Right ventricle myocardium superior (tissue), 1 donor: ENCODE results near the gene COL23A1. TPM values are rescaled to one million over a fixed set of nuclear protein-coding genes. Genes with fewer than 3 reads are reported as not detected.
A peak's percentile ranks its signal among the peaks of the same experiment; 100 is the strongest.

ENCODE experiments used
- ATAC-seq: fragments of 200-7000 bp; cut with Tn5 transposase; one replicate; pipeline ENCODE4 v1.9.1; 2020; ENCODE audit warnings: mild to moderate bottlenecking; ENCODE audit not compliant: poor library complexity
- DNase-seq: peaks from one replicate; pipeline ENCODE4 v3.0.0-alpha.2; 2020
- intact Hi-C: fragments of 100-400 bp; cut with DNase I; formaldehyde crosslinking; loops from one replicate; pipeline ENCODE4 v1.11.2; 2022
- total RNA-seq: library from RNA; stranded (reverse); fragmentation: NEBNext Ultra II Directional; extraction: Animal tissue kit (Norgen Biotek cat#: 25700); gene quantifications from one replicate; pipeline ENCODE4 v1.2.1, GENCODE V29; 2021
- donor health status: DM: no; HTN: yes; CAD: no; lungs with severe emphysema.

COL23A1 gene
- total RNA-seq, 1 donor from 2014 or later: 18.8 TPM

GRCh38 chr5:178564397-178564796 lies 25.8 kb downstream of the COL23A1 start:
- intact Hi-C loops: no loop called here
- ATAC-seq (no peak), DNase-seq (no peak)

GRCh38 chr5:178563621-178564020 lies 26.6 kb downstream of the COL23A1 start:
- intact Hi-C loops: no loop called here
- no peak for DNase-seq
- ATAC-seq: no peak

- intact Hi-C loops: no loop called here
- no peak for DNase-seq
Observed at GRCh38 chr5:178561746-178562264, 28.4 kb downstream of the COL23A1 start.

GRCh38 chr5:178560911-178561310 lies 29.3 kb downstream of the COL23A1 start:
- DNase-seq (no peak), ATAC-seq (no peak)
- intact Hi-C loops: no loop called here

More at GRCh38 chr5:178561746-178562264, 28.4 kb downstream of the COL23A1 start:
- no peak for ATAC-seq

GRCh38 chr5:178557416-178557815 lies 32.8 kb downstream of the COL23A1 start:
- ATAC-seq: no peak
- intact Hi-C loops: no loop called here
- no peak for DNase-seq

- ATAC-seq (peak; percentile 77), DNase-seq (no peak)
- intact Hi-C loops: no loop called here
Observed at GRCh38 chr5:178555771-178556211, 34.4 kb downstream of the COL23A1 start.

- intact Hi-C loops: no loop called here
- ATAC-seq (no peak), DNase-seq (no peak)
Observed at GRCh38 chr5:178555005-178555404, 35.2 kb downstream of the COL23A1 start.

GRCh38 chr5:178554311-178554710 lies 35.9 kb downstream of the COL23A1 start:
- DNase-seq: no peak
- no peak for ATAC-seq
- intact Hi-C loops: loop anchor here (5.0 kb wide), 1 partner anchor 272 kb away; no protein-coding TSS in a partner anchor

- ATAC-seq (no peak), DNase-seq (no peak)
- intact Hi-C loops: loop anchor here (5.0 kb wide), 1 partner anchor 271 kb away; no protein-coding TSS in a partner anchor
Observed at GRCh38 chr5:178553517-178553916, 36.7 kb downstream of the COL23A1 start.

- no peak for DNase-seq
- ATAC-seq: no peak
- intact Hi-C loops: loop anchor here (5.0 kb wide), 1 partner anchor 269 kb away; no protein-coding TSS in a partner anchor
Observed at GRCh38 chr5:178551468-178551867, 38.7 kb downstream of the COL23A1 start.

- ATAC-seq (no peak), DNase-seq (no peak)
- intact Hi-C loops: loop anchor here (5.0 kb wide), 1 partner anchor 269 kb away; no protein-coding TSS in a partner anchor
Observed at GRCh38 chr5:178551059-178551458, 39.1 kb downstream of the COL23A1 start.

GRCh38 chr5:178548746-178549145 lies 41.4 kb downstream of the COL23A1 start:
- no peak for DNase-seq
- no peak for ATAC-seq
- intact Hi-C loops: loop anchor here (5.0 kb wide), 1 partner anchor 86 kb away; no protein-coding TSS in a partner anchor

- intact Hi-C loops: loop anchor here (5.0 kb wide), 1 partner anchor 86 kb away; no protein-coding TSS in a partner anchor
- no peak for DNase-seq
- ATAC-seq: peak; percentile 25
Observed at GRCh38 chr5:178547753-178548415, 42.3 kb downstream of the COL23A1 start.

- no peak for DNase-seq
- intact Hi-C loops: loop anchor here (5.0 kb wide), 1 partner anchor 85 kb away; no protein-coding TSS in a partner anchor
Observed at GRCh38 chr5:178547052-178547666, 43.0 kb downstream of the COL23A1 start.

GRCh38 chr5:178546675-178547033 lies 43.5 kb downstream of the COL23A1 start:
- intact Hi-C loops: loop anchor here (5.0 kb wide), 1 partner anchor 84 kb away; no protein-coding TSS in a partner anchor

More at GRCh38 chr5:178547052-178547666, 43.0 kb downstream of the COL23A1 start:
- peak; percentile 31 for ATAC-seq

GRCh38 chr5:178545941-178546674 lies 44.1 kb downstream of the COL23A1 start:
- no peak for DNase-seq
- intact Hi-C loops: loop anchor here (5.0 kb wide), 1 partner anchor 84 kb away; no protein-coding TSS in a partner anchor
- no peak for ATAC-seq

More at GRCh38 chr5:178546675-178547033, 43.5 kb downstream of the COL23A1 start:
- peak; percentile 78 for ATAC-seq
- DNase-seq: peak; percentile 79

- intact Hi-C loops: loop anchor here (5.0 kb wide), 1 partner anchor 83 kb away; no protein-coding TSS in a partner anchor
- DNase-seq (no peak), ATAC-seq (peak; percentile 24)
Observed at GRCh38 chr5:178545176-178545575, 45.0 kb downstream of the COL23A1 start.

- intact Hi-C loops: no loop called here
- peak; percentile 83 for DNase-seq
- peak; percentile 74 for ATAC-seq
Observed at GRCh38 chr5:178544166-178544834, 45.9 kb downstream of the COL23A1 start.
